ENCODE data around the gene COL13A1.

GRCh38 chr10:69848454-69848853, 46.7 kb downstream of the COL13A1 start:
- TF ChIP-seq, protein P1, sequence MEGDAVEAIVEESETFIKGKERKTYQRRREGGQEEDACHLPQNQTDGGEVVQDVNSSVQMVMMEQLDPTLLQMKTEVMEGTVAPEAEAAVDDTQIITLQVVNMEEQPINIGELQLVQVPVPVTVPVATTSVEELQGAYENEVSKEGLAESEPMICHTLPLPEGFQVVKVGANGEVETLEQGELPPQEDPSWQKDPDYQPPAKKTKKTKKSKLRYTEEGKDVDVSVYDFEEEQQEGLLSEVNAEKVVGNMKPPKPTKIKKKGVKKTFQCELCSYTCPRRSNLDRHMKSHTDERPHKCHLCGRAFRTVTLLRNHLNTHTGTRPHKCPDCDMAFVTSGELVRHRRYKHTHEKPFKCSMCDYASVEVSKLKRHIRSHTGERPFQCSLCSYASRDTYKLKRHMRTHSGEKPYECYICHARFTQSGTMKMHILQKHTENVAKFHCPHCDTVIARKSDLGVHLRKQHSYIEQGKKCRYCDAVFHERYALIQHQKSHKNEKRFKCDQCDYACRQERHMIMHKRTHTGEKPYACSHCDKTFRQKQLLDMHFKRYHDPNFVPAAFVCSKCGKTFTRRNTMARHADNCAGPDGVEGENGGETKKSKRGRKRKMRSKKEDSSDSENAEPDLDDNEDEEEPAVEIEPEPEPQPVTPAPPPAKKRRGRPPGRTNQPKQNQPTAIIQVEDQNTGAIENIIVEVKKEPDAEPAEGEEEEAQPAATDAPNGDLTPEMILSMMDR (conservative IDR thresholded peaks at IDR 0.05; ENCODE audit: low read depth in 2 of 2) = no peak
- TF ChIP-seq EZH2 (IDR thresholded peaks at IDR 0.05; ENCODE audit: low read depth, unreplicated experiment) (no peak), CREB1 (CRISPR knock-in tag; IDR thresholded peaks at IDR 0.05; ENCODE audit: low read depth) (no peak), REST (IDR thresholded peaks at IDR 0.05; ENCODE audit: unreplicated experiment) (no peak), POLR2AphosphoS5 (IDR thresholded peaks at IDR 0.05; ENCODE audit: low read depth) (no peak), EZH2phosphoT487 (IDR thresholded peaks at IDR 0.05; ENCODE audit: unreplicated experiment) (no peak), ZNF114 (CRISPR knock-in tag; IDR thresholded peaks at IDR 0.05) (no peak), JUNB (IDR thresholded peaks at IDR 0.05; ENCODE audit: unreplicated experiment) (no peak)
